GDM1 (cell line): Measurements from ENCODE around the gene POLN.

Experiments used
- DNase-seq: peaks from one replicate; lab custom pipeline; 2025; lab: John Stamatoyannopoulos, UW

Gene POLN

GRCh38 chr4:2105559-2105958 lies 136.4 kb downstream of the POLN start:
- DNase-seq, result no peak

- DNase-seq, result no peak
These were observed 137.2 kb downstream of the POLN start for GRCh38 chr4:2104556-2105345.

- DNase-seq, result no peak
These were observed 137.9 kb downstream of the POLN start for GRCh38 chr4:2103843-2104547.

- DNase-seq, result no peak
These were observed 138.6 kb downstream of the POLN start for GRCh38 chr4:2103127-2103842.

GRCh38 chr4:2102045-2102883 lies 139.7 kb downstream of the POLN start:
- no peak for DNase-seq

- DNase-seq, result no peak
These were observed 140.4 kb downstream of the POLN start for GRCh38 chr4:2101346-2102044.

- DNase-seq, result no peak
These were observed 145.8 kb downstream of the POLN start for GRCh38 chr4:2096073-2096609.

- DNase-seq, result no peak
These were observed 146.5 kb downstream of the POLN start for GRCh38 chr4:2095236-2096072.

GRCh38 chr4:2094545-2094944 lies 147.4 kb downstream of the POLN start:
- DNase-seq, result no peak

- no peak for DNase-seq
These were observed 148.7 kb downstream of the POLN start for GRCh38 chr4:2093265-2093664.

GRCh38 chr4:2092669-2093053 lies 149.3 kb downstream of the POLN start:
- no peak for DNase-seq

GRCh38 chr4:2091990-2092668 lies 149.8 kb downstream of the POLN start:
- no peak for DNase-seq

- DNase-seq, result no peak
These were observed 151.3 kb downstream of the POLN start for GRCh38 chr4:2090642-2091041.

GRCh38 chr4:2089222-2089621 lies 152.7 kb downstream of the POLN start:
- no peak for DNase-seq

- DNase-seq, result no peak
These were observed 154.8 kb downstream of the POLN start for GRCh38 chr4:2087170-2087569.

GRCh38 chr4:2085496-2085901 lies 156.4 kb downstream of the POLN start:
- no peak for DNase-seq

GRCh38 chr4:2084316-2084715 lies 157.6 kb downstream of the POLN start:
- DNase-seq, result no peak

GRCh38 chr4:2083826-2084160 lies 158.1 kb downstream of the POLN start:
- no peak for DNase-seq

- no peak for DNase-seq
These were observed 158.7 kb downstream of the POLN start for GRCh38 chr4:2083116-2083825.
